Skeletal muscle tissue (tissue), 4 donors: ENCODE measurements around the gene KDM4B. TPM values are rescaled to one million over a fixed set of nuclear protein-coding genes. Genes with fewer than 3 reads are reported as not detected.
"Not testable (repeated sequence)": the region's sequence is repeated elsewhere in the genome, so short reads cannot be mapped to it uniquely, and the experiment has no call there.

ENCODE experiments used
- H3K27ac ChIP-seq: one replicate; pipeline ENCODE4 v1.7.0; 2013; ENCODE audit warnings: mild to moderate bottlenecking, low read depth, low read length, inconsistent platforms
- H3K27me3 ChIP-seq, 3 donors: one replicate each; pipeline ENCODE4 v1.7.0; 2013; ENCODE audit warnings: low read length in 3 of 3; ENCODE audit not compliant: control insufficient read depth in 3 of 3, insufficient read depth in 3 of 3
- H3K36me3 ChIP-seq, 3 donors: one replicate each; pipeline ENCODE4 v1.7.0; 2013; ENCODE audit warnings: low read length in 3 of 3; ENCODE audit not compliant: control insufficient read depth in 3 of 3, insufficient read depth in 3 of 3
- H3K4me1 ChIP-seq, 3 donors: one replicate each; pipeline ENCODE4 v1.7.0; 2013; ENCODE audit warnings: low read length in 3 of 3, mild to moderate bottlenecking in 3 of 3; ENCODE audit not compliant: control insufficient read depth in 3 of 3, insufficient read depth in 3 of 3
- H3K4me3 ChIP-seq, 3 donors: one replicate each; pipeline ENCODE4 v1.7.0; 2013; ENCODE audit warnings: low read length in 3 of 3
- H3K9ac ChIP-seq, 3 donors: one replicate each; pipeline ENCODE4 v1.7.0; 2013; ENCODE audit warnings: low read length in 3 of 3, mild to moderate bottlenecking in 3 of 3, moderate library complexity in 2 of 3, low read depth in 1 of 3
- H3K9me3 ChIP-seq, 3 donors: one replicate each; pipeline ENCODE4 v1.7.0; 2013; ENCODE audit warnings: low read length in 3 of 3; ENCODE audit not compliant: control insufficient read depth in 3 of 3
- total RNA-seq: library from RNA; depleted of rRNA; stranded (reverse); fragments of >200 nt; gene quantifications from one replicate; pipeline ENCODE4 v1.2.3, GENCODE V29; 2014
- donor health status: Osteomylitis.

Gene KDM4B
- total RNA-seq, 1 donor from 2014 or later = 11.5 TPM

DNA sequence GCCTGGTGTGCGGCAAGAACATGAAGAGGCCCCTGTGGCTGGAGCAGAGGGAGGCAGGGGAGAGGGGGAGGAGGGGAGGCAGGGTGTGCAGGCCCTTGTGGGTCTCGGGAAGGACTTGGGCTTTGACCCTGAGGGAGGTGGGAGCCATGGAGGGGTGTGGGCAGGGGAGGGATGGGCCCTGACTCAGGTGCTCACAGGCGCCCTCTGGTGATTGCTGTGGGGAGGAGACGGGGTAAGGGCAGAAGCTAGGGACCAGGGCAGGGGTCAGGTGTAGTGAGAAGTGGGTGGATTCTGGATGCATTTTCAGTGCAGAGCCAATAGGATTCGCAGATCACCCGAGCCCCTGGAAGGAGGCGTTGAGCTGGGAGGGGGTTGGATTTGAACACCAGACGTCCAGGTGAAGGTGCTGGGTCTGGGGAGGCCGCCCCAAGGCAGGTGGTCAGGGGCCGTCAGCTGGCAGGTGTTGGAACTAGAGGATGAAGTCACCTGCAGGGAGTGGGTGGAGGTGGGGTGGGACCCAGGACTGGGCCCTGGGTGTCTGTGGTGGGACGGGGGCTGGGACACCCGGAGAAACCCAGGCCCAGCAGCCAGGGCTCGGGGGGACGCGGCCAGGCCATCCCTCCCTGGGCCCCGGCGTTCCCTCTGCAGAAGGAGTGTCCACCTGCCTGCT, 185.4 kb downstream of the KDM4B start:
- Histone ChIP-seq H3K4me3 (no peak overlapping the region), H3K9ac (peak overlapping the region in 1 of 3 donors; percentile 25), H3K27me3 (no peaks in the 10 kb centered on the region), H3K27ac (no peak overlapping the region), H3K4me1 (peaks cover 17 to 26% (median 26%) of the 10 kb centered on the region in 3 donors), H3K36me3 (peaks cover 0 to 6% (median 3%) of the 10 kb centered on the region in 3 donors), H3K9me3 (peaks cover 0 to 3% (median 0%) of the 10 kb centered on the region in 3 donors)

DNA sequence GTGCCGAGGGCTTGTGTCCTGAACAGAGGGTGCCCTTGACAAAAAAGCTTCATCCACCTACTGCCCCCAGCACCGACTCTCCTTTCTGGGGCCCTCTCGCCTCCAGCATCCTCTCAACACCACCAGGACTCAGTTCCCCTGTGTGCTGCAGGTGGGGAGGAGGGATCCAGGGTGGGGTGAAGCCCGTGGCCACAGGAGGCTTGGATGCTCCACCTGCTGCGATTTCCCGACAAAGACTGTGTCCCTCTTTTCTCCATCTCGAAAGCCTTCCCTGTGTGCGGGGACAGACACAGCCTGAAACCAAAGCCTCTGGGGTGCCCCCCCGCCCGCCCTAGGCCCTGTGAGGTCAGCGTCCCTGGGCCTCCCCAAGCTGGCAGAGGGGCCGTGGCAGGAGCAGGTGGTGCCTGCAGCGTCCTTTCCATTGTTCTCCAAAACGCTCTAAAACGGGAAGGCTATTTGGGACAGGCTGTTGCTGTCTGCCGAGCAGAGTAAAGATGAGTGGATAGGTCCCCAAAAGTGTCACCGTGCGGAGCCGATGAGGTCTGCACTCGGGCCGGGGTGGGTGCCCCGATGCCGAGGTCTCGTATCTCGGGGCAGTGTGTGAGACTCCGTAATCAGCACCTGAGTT, 186.0 kb downstream of the KDM4B start:
- Histone ChIP-seq H3K27me3 (no peaks in the 10 kb centered on the region), H3K9ac (peak overlapping the region in 1 of 3 donors; percentile 33), H3K36me3 (peaks cover 0 to 6% (median 0%) of the 10 kb centered on the region in 3 donors), H3K9me3 (peaks cover 0 to 3% (median 0%) of the 10 kb centered on the region in 3 donors), H3K4me1 (peaks cover 17 to 26% (median 26%) of the 10 kb centered on the region in 3 donors), H3K27ac (no peak overlapping the region), H3K4me3 (no peak overlapping the region)

DNA sequence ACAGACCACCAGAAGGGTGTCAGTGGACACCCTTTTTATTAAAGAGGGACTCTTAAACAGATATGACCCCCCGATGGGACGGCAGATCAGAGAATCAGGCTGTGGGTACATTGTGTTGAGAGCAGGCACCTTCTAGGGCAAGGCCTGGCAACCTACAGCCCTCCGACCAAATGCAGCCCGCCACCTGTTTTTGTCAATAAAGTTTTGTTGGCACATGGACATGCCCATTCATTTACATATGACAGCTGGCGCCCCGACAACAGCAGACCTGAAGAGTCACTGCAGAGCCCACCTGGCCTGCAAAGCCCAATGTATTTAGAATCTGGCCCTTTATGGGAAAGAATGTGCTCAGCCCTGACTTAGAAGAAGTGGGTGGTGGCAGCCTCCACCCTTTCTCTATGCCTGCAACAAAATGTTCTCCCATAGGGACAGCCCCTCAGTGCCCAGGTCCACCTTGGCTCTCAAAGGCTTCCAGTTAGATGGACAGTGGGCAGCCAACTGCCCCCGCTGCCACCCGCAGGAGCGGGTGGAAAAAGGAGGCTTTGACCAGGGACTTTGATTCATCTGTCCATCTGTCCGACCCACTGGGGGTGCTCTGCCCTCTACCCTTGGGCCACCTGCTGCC, 186.8 kb downstream of the KDM4B start:
- Histone ChIP-seq H3K9me3 (peaks cover 0 to 3% (median 0%) of the 10 kb centered on the region in 3 donors), H3K9ac (no peak overlapping the region), H3K4me3 (no peak overlapping the region), H3K36me3 (peaks cover 0 to 3% (median 0%) of the 10 kb centered on the region in 3 donors), H3K4me1 (peaks cover 17 to 26% (median 26%) of the 10 kb centered on the region in 3 donors), H3K27me3 (no peaks in the 10 kb centered on the region), H3K27ac (no peak overlapping the region)

DNA sequence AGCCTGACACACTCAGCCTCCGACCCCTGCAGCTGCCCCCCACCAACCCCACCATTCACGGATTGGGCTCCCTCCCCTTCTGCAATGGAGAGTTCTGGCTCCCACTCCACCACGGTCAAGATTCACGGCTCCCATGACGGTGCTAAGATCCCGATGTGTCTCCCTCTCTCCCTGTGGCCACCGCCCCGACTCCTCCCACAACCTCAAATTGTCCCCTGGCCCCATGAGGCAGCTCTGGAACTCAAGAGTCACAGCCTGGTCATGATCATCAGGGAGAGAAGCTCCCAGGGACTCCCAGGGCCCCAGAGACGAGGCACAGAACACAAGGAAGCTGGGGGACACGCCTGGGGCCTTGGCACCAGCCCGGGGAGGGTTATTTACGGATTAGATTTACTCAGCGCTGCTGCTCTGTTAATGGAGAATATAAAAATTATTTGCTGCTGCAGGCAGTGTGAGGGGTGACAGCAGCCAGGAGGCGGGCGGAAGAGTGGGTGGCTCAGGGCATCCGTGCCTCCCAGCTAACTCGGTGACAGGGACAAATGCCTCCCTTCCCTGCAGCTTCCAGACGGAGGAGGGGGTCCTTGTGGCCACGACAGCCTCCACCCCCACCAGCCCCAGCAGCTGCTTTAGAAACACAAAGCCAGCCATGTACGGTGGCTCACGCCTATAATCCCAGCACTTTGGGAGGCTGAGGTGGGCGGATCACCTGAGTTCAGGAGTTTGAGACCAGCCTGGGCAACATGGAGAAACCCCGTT, 187.5 kb downstream of the KDM4B start:
- peak overlapping the region in 1 of 3 donors; percentile 8 for H3K9ac ChIP-seq
- H3K9me3 ChIP-seq = peaks cover 0 to 3% (median 0%) of the 10 kb centered on the region in 3 donors
- peaks cover 17 to 26% (median 26%) of the 10 kb centered on the region in 3 donors for H3K4me1 ChIP-seq
- no peak overlapping the region for H3K27ac ChIP-seq
- H3K27me3 ChIP-seq = no peaks in the 10 kb centered on the region
- H3K4me3 ChIP-seq = no peak overlapping the region
- peaks cover 0 to 3% (median 0%) of the 10 kb centered on the region in 3 donors for H3K36me3 ChIP-seq

DNA sequence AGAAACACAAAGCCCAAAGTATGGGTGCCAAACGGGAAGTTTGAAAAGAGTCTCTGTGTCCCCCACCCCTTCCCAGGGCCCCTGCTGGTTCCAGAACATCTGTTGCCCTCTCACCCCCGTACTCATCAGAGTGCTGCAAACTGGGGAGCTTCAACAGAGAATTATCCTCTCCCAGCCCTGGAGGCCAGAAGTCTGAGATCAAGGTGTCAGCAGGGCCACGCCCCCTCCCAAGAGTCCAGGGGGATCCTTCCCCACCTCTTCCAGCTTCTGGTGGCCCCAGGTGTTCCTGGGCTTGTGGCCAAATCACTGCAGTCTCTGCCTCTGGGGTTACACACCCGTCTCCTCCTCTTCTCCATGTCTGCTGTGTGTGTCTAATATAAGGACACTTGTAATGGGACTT, 188.3 kb downstream of the KDM4B start:
- Histone ChIP-seq H3K27ac (no peak overlapping the region), H3K4me1 (peaks cover 17 to 26% (median 26%) of the 10 kb centered on the region in 3 donors), H3K27me3 (no peaks in the 10 kb centered on the region), H3K4me3 (no peak overlapping the region), H3K9me3 (peaks cover 0 to 3% (median 0%) of the 10 kb centered on the region in 3 donors), H3K36me3 (no peaks in the 10 kb centered on the region), H3K9ac (no peak overlapping the region)

DNA sequence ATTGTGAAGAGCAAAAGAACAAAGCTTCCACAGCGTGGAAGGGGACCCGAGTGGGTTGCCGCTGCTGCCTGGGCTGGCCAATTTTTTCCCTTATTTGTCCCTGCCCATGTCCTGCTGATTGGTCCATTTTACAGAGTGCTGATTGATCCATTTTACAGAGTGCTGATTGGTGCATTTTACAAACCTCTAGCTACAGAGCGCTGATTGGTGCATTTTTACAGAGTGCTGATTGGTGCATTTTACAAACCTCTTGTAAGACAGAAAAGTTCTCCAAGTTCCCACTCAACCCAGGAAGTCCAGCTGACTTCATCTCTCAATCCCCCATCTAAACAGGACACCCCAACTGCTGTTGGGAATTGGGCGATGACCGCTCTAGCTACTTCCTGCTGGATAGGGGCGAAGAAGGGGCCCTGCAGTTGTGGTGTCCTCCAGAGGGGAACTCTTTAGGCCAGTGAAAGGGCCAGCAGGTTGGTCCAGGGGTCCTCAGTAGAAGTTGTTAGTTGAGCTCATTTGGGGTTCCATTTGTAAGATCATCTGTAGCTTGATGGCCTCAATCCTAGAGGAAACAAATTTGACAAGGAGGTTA, 189.7 kb downstream of the KDM4B start:
- not testable (repeated sequence) for H3K36me3 ChIP-seq, H3K9me3 ChIP-seq, H3K27ac ChIP-seq, H3K27me3 ChIP-seq, H3K9ac ChIP-seq, H3K4me3 ChIP-seq
- H3K4me1 ChIP-seq = peaks cover 17 to 26% (median 26%) of the 10 kb centered on the region in 3 donors

DNA sequence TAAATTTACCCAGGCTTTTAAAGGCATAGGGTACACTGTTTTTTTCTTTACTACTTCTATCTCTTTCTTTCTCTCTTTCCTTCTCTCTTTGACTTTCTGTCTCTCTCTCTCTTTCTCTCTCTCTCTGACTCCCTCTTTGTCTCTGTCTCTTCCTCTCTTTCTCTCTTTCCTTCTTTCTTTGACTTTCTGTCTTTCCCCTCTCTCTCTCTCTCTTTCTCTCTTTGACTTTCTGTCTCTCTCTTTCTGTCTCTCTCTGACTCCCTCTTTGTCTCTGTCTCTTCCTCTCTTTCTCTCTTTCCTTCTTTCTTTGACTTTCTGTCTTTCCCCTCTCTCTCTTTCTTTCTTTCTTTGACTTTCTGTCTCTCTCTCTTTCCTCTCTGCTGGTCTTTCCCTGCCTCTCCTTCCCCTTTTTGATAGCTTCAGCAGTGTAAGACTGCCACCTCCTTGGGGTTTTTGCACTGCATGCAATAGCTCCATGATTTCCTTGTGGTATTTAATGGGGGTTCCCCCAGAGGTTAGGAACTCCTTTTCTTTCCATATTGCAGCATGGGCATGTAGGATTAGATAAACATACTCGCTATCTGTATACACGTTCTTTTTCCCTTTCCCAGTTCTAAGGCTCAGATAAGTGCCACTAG, 191.4 kb downstream of the KDM4B start:
- not testable (repeated sequence) for H3K9me3 ChIP-seq, H3K27me3 ChIP-seq, H3K4me3 ChIP-seq, H3K27ac ChIP-seq, H3K36me3 ChIP-seq, H3K9ac ChIP-seq
- peaks cover 13 to 15% (median 13%) of the 10 kb centered on the region in 3 donors for H3K4me1 ChIP-seq

DNA sequence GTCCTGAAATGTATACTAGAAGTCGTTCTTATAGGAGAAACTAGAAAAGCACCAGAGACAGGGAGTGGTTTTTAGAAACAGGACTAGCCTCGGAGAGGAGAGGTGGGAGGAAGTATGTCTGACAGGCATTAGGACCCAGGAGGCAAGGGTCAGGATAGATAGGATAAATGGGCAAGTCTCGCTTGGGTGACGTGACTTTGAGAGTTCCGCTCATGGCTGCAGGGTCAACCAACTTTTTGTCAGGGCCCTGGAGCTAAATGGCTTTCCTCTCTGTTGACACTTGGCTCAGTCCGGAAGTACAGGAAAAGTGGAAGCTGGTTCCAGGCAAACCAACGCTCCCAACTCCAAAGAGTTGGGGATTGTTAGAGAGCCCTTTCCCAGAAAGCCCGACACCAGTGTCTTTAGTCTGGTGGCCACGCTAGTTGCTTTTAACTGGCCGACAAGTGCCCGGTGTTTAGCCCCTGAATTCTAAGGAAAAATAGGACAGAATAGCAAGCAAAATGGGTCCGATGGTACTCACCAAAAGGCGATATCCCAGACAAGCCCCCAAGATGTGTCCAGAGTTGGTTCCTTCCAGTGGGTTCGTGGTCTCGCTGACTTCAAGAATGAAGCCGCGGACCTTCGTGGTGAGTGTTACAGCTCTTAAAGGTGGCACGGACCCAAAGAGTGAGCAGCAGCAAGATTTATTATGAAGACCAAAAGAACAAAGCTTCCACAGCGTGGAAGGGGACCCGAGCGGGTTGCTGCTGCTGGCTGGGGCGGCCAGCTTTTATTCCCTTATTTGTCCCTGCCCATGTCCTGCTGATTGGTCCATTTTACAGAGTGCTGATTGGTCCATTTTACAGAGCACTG, 196.2 kb downstream of the KDM4B start:
- H3K27ac ChIP-seq, H3K36me3 ChIP-seq, H3K9me3 ChIP-seq, H3K9ac ChIP-seq, H3K27me3 ChIP-seq, H3K4me3 ChIP-seq, H3K4me1 ChIP-seq: not testable (repeated sequence)

DNA sequence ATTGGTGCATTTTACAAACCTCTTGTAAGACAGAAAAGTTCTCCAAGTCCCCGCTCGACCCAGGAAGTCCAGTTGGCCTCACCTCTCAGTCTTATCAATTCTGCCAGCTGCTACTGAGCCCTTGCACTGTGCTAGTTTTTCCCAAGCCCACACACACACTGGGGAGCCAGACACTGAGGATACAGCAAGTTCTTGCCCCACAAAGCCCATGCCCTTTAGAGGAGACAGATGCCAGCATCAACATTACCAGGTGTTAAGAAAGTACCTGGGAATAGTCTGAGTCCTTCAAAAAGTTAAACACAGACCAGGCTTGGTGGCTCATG, 196.7 kb downstream of the KDM4B start:
- Histone ChIP-seq H3K27ac (no peak overlapping the region), H3K36me3 (no peaks in the 10 kb centered on the region), H3K9me3 (no peaks in the 10 kb centered on the region), H3K9ac (no peak overlapping the region), H3K4me1 (no peaks in the 10 kb centered on the region), H3K27me3 (no peaks in the 10 kb centered on the region), H3K4me3 (no peak overlapping the region)
